ENCODE measurements around the gene FHDC1.

The FHDC1 gene

GRCh38 chr4:152949930-152950329, 13.8 kb downstream of the FHDC1 start:
- Histone ChIP-seq H3K27me3 (ENCODE audit: control insufficient read depth, low read length) (peaks cover 13% of the 10 kb centered on the region; the same call in 1 of the 2 replicates), H3K79me2 (ENCODE audit: control insufficient read depth, low read length) (no peaks in the 10 kb centered on the region), H3K4me1 (ENCODE audit: control insufficient read depth, low read length) (no peaks in the 10 kb centered on the region), H3K27ac (ENCODE audit: low read depth, low read length) (no peak overlapping the region), H3K9me2 (replicated peaks; ENCODE audit: control insufficient read depth, low read length) (no peaks in the 10 kb centered on the region), H4K20me1 (ENCODE audit: control insufficient read depth, insufficient read depth, low read depth, low read length) (no peaks in the 10 kb centered on the region), H3K4me3 (ENCODE audit: low read length) (no peak overlapping the region), H3K9me3 (ENCODE audit: control insufficient read depth, insufficient read depth, low read length) (no peaks in the 10 kb centered on the region), H3K36me3 (ENCODE audit: control insufficient read depth, low read length) (no peaks in the 10 kb centered on the region), H3K4me2 (ENCODE audit: low read length) (no peak overlapping the region), H3F3A (ENCODE audit: control insufficient read depth, insufficient read depth) (no peaks in the 10 kb centered on the region)
- TF ChIP-seq, protein P1, sequence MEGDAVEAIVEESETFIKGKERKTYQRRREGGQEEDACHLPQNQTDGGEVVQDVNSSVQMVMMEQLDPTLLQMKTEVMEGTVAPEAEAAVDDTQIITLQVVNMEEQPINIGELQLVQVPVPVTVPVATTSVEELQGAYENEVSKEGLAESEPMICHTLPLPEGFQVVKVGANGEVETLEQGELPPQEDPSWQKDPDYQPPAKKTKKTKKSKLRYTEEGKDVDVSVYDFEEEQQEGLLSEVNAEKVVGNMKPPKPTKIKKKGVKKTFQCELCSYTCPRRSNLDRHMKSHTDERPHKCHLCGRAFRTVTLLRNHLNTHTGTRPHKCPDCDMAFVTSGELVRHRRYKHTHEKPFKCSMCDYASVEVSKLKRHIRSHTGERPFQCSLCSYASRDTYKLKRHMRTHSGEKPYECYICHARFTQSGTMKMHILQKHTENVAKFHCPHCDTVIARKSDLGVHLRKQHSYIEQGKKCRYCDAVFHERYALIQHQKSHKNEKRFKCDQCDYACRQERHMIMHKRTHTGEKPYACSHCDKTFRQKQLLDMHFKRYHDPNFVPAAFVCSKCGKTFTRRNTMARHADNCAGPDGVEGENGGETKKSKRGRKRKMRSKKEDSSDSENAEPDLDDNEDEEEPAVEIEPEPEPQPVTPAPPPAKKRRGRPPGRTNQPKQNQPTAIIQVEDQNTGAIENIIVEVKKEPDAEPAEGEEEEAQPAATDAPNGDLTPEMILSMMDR (IDR thresholded peaks at IDR 0.05; ENCODE audit: low read depth, low read length, poor library complexity, severe bottlenecking) = no peak
- no peak for TF ChIP-seq EZH2phosphoT487 (IDR thresholded peaks at IDR 0.05; ENCODE audit: borderline replicate concordance, low read length)

GRCh38 chr4:152950402-152951274, 14.5 kb downstream of the FHDC1 start:
- Histone ChIP-seq H3K27me3 (ENCODE audit: control insufficient read depth, low read length) (peaks cover 13% of the 10 kb centered on the region; the same call in 1 of the 2 replicates), H3K36me3 (ENCODE audit: control insufficient read depth, low read length) (no peaks in the 10 kb centered on the region), H3K4me3 (ENCODE audit: low read length) (no peak overlapping the region), H3K9me2 (replicated peaks; ENCODE audit: control insufficient read depth, low read length) (no peaks in the 10 kb centered on the region), H3K4me1 (ENCODE audit: control insufficient read depth, low read length) (no peaks in the 10 kb centered on the region), H4K20me1 (ENCODE audit: control insufficient read depth, insufficient read depth, low read depth, low read length) (no peaks in the 10 kb centered on the region), H3K27ac (ENCODE audit: low read depth, low read length) (no peak overlapping the region), H3K9me3 (ENCODE audit: control insufficient read depth, insufficient read depth, low read length) (no peaks in the 10 kb centered on the region), H3F3A (ENCODE audit: control insufficient read depth, insufficient read depth) (no peaks in the 10 kb centered on the region), H3K79me2 (ENCODE audit: control insufficient read depth, low read length) (no peaks in the 10 kb centered on the region), H3K4me2 (ENCODE audit: low read length) (no peak overlapping the region)
- TF ChIP-seq, protein P1 (IDR thresholded peaks at IDR 0.05; ENCODE audit: low read depth, low read length, poor library complexity, severe bottlenecking) = no peak
- TF ChIP-seq EZH2phosphoT487 (IDR thresholded peaks at IDR 0.05; ENCODE audit: borderline replicate concordance, low read length) = no peak

DNA sequence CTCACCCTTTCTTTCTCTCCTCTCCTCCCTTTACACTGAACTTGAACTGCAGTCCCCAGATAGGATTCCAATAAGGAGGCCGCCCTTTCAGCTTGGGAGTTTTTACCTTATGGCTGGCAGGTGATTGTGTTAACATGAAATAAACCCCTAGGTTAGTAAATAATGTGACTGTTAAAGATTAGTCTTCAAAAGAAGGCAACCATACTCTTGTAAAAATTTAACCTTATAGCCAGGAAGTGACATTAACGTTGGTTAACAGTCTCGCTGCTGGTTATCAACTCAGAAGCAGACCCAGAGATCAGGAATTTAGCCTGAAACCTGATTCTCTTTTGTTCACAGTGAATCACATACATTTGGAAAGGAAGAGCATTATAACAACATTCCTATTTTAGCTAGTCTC, 15.2 kb downstream of the FHDC1 start:
- H3K9me2 ChIP-seq (replicated peaks; ENCODE audit: control insufficient read depth, low read length) = no peaks in the 10 kb centered on the region
- no peaks in the 10 kb centered on the region for H3K4me1 ChIP-seq (ENCODE audit: control insufficient read depth, low read length)
- TF ChIP-seq, protein P1 (IDR thresholded peaks at IDR 0.05; ENCODE audit: low read depth, low read length, poor library complexity, severe bottlenecking) = no peak
- TF ChIP-seq EZH2phosphoT487 (IDR thresholded peaks at IDR 0.05; ENCODE audit: borderline replicate concordance, low read length) = no peak
- H3K9me3 ChIP-seq (ENCODE audit: control insufficient read depth, insufficient read depth, low read length) = no peaks in the 10 kb centered on the region
- no peaks in the 10 kb centered on the region for H4K20me1 ChIP-seq (ENCODE audit: control insufficient read depth, insufficient read depth, low read depth, low read length)
- no peak overlapping the region for H3K27ac ChIP-seq (ENCODE audit: low read depth, low read length)
- H3K79me2 ChIP-seq (ENCODE audit: control insufficient read depth, low read length) = no peaks in the 10 kb centered on the region
- H3K4me3 ChIP-seq (ENCODE audit: low read length) = no peak overlapping the region
- no peaks in the 10 kb centered on the region for H3K36me3 ChIP-seq (ENCODE audit: control insufficient read depth, low read length)
- H3K27me3 ChIP-seq (ENCODE audit: control insufficient read depth, low read length) = peaks cover 13% of the 10 kb centered on the region; the same call in 1 of the 2 replicates
- H3K4me2 ChIP-seq (ENCODE audit: low read length) = no peak overlapping the region
- no peaks in the 10 kb centered on the region for H3F3A ChIP-seq (ENCODE audit: control insufficient read depth, insufficient read depth)
